Hematopoietic multipotent progenitor cell treated with erythropoietin and hydrocortisone succinate and interleukin-3 and kit ligand, for 6 days (in vitro differentiated cells): ENCODE data around the gene CALML3.
"Not testable (repeated sequence)": the region's sequence is repeated elsewhere in the genome, so short reads cannot be mapped to it uniquely, and the experiment has no call there.

Experiments
- DNase-seq: peaks from one replicate; pipeline ENCODE4 v3.0.0-alpha.2; 2015

CALML3 gene

DNA sequence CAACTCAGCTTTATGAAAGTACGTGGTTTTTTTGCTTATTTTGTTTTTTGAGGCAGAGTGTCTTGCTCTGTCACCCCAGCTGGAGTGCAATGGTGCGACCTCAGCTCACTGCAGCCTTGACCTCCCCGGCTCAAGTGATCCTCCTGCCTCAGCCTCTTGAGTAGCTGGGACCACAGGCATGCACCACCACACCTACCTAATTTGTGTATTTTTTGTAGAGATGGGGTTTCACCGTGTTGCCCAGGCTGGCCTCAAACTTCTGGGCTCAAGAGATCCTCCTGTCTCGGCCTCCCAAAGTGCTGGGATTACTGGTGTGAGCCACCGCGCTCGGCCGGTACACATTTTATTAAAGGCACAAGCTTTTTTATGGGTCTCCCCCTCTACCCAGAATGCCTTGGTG, 34.3 kb downstream of the CALML3 start:
- not testable (repeated sequence) for DNase-seq

DNA sequence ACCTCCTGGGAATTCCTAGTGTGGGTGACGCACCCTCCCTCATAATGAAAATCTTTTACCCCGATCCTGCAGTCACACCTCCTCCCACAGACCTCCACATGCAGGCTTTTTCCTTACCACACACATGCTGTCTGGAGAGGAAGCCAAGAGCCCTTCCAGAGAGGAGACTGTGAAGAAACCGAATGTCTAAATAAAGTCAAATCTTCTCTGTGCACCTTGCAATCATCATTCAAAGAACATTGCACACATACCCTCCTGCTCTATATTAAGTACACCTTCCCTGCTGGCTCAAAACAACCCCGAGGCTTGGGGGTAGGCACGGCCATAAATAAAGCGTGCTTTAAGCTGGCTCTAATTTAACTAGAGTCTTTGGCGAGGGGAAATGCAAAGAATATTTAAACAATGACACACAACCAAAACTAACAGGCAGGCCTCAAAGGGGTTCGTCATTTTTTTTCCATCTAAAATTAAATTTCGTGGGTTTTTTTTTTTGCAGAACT, 34.9 kb downstream of the CALML3 start:
- no peak for DNase-seq

DNA sequence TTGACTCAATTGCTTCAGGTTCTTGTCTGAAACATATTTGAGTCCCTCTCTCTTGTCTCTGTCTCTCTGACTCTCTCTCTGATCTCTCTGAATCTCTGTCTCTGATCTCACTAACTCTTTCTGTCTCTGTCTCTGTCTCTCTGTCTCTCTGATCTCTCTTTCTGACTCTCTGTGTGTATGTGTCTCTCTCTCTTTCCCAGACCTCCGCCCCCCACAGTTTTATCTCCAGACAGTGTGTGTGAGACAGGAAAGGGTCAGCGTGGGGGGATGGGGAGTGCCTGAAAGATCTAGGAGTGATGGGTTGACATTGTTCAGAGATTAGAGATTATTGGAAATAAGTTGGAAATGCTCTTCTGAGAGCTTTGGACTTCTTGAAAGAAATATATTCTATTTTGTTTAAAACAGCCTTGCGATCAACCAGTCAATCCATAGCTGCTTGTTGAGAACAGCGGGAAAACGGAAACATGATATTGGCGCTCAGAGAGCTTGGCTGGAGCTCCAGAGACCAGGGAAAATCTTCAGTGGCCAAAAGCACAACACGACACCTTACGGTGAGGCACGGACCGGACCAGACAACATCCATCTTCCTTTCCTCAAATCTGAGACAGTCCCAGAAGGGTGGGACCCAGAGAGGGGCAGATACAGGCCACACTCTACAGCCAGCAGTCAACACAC, 35.5 kb downstream of the CALML3 start:
- DNase-seq = no peak

DNA sequence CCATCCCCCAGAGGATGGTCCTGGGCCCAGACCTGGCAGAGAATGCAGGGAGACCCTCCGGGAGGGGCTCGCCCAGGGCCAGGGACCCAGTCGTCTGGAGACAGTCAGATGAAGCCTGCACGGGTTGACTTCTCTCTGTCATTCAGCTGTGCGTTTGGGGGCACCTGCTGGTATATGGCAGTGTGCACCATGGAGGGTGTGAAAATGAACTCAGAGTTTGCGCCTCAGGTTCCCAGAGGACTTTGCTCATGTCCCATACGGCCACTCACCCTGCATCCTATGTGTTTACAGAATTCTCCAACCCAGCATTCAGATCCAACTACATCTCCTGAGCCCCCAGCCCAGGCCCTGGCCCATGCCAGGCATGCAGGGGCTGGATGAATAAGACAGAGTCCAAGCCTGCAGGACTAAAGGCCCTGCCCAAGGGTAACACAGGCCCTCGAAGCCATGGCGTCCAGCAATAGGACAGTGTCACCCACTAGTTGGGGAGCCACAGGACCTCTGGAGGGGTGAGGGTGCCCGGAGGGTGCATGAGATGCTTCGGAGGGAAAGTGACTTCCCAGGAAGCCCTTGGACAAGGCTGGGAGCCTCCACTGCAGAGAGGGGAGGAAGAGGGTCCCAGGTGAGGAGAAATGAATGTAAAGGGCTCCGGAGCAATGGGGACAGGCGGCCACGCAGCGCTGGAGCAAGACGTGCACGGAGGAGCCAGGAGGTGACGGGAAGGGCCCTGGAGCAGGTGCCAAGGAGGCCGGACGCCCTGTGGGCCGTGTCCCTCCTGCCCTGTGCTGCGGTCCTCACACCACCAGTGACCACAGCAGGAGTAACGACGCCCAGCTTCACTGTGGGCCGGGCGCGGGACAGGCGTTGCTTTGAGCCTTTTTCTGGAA, 36.3 kb downstream of the CALML3 start:
- DNase-seq = no peak

DNA sequence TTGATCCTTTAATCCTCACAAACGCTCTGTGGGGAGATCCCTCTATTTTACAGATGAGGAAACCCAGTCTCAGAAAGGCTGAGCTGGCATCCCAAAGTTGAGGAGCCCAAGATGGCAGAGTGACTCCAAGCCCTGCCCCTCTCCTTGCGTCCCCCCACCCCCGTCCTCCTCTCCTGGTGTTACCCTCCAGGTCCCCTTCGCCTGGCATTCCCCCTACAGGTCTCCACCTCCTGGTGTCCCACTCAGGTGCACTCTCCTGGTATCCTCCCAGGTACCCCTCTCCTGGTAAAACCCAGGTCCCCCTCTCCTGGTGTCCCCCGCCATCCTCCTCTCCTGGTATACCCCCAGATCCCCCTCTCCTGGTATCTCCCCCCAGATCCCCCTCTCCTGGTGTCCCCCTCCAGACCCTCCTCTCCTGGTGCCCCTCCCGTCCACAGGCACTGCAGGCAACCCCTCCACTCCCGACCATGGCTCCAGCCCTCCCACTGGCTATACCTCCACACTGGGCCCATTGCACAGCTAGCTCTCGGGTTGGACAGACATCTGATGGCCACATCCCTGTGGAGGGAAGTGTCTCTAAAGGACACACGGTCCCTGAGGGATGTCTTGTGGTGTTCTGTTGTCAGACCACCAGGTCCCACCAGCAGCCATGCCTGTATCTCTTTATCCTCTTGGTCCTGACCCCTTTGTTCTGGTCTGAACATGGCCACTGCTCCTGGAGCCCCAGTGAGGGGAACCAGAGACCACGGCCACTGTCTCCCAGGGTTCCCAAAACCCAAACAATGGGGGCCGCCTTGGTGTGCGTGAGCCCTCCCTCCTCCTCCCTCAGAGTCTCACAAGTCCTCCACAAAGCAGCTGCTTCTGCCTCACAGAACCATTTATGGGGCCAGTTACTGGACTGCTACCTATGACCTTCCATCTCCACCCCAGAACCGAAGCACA, 37.2 kb downstream of the CALML3 start:
- DNase-seq = no peak

DNA sequence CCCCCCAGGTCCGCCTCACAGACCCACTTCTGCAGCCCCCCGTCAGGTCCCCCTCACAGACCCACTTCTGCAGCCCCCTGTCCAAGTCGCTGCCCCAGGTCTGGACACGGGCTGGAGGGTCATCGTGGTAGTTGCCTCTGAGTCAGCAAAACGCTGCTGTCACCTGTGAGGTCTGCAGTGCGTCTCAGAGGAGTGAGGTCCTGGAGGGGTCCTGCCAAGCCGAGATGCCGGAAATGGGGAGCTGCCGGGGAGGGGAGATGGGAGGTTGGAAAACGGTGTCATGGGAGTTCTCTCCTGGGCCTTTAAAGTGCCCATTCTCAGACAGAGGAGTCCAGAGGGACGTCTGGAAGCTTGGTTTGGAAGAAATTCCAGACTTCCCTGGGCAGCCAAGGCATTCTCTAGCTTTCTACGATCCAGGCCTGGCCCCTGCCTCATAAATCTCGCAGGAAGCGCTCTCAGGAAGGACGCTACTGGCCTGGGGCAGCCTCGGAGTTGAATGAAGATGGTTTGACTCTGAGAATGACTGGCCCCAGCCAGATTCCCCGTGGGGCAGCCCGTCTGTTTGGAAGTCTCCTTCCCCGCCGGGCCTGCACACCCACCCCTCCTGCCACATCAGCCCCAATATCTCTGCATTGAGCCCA, 38.7 kb downstream of the CALML3 start:
- DNase-seq = no peak

GRCh38 chr10:5563991-5564536, 39.3 kb downstream of the CALML3 start:
- peak; percentile 79 for DNase-seq

DNA sequence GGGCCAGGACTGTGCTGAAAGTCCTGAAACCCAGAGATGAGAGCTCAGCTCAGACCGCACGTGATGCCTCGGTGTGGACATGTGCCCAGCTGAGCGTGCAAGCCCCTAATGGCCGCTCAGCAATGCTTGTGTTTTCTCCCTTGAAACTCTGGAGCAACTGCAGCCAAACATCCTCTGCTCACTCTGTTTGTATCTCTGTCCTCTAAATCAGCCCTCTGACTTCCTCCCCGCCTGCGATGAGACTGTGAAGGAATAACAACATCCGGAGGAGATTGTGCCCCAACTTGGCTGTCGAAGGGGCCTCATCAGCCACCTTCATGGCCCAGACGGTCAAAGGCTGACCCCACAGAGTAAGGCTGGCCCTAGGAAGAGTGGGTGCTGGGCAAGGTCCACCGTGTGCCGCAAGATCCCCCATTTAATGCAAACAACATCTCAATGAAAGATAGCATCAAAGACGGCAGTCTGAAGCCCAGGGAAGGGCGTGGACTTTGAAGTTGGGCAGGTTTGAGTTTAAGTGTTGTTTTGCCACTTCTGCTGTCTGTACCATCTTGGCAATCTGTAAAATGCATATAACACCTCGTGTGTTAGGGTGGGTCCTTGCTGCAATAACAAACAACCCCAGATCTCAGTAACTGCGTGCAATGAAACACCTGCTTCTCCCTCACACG, 39.9 kb downstream of the CALML3 start:
- DNase-seq = no peak

GRCh38 chr10:5565205-5565545, 40.4 kb downstream of the CALML3 start:
- DNase-seq = no peak

- no peak for DNase-seq
These were observed 41.2 kb downstream of the CALML3 start for GRCh38 chr10:5565671-5566581.

DNA sequence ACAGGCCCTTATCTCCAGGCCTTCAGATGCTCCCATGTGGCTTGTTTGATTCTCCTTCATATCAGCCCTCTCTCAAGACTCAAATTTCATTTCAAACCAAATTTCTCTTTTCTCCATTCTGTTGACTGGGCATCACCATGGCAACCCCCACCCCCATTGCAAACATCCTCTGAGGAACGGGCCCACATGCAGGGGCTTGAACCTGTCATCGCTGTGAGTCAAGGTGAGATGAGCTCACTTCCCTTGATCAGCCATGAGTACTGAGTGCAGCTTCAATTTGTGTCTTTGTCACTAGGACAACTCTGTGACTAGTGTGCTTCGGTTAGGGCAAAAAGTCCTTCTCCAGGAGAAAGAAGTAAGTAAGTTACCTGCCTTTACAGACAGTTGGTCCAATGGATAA, 41.9 kb downstream of the CALML3 start:
- DNase-seq = peak; percentile 52

- DNase-seq = no peak
These were observed 42.7 kb downstream of the CALML3 start for GRCh38 chr10:5567477-5567876.

GRCh38 chr10:5568984-5569383, 44.2 kb downstream of the CALML3 start:
- no peak for DNase-seq

- no peak for DNase-seq
These were observed 44.8 kb downstream of the CALML3 start for GRCh38 chr10:5569568-5569967.

- no peak for DNase-seq
These were observed 45.4 kb downstream of the CALML3 start for GRCh38 chr10:5570007-5570655.

DNA sequence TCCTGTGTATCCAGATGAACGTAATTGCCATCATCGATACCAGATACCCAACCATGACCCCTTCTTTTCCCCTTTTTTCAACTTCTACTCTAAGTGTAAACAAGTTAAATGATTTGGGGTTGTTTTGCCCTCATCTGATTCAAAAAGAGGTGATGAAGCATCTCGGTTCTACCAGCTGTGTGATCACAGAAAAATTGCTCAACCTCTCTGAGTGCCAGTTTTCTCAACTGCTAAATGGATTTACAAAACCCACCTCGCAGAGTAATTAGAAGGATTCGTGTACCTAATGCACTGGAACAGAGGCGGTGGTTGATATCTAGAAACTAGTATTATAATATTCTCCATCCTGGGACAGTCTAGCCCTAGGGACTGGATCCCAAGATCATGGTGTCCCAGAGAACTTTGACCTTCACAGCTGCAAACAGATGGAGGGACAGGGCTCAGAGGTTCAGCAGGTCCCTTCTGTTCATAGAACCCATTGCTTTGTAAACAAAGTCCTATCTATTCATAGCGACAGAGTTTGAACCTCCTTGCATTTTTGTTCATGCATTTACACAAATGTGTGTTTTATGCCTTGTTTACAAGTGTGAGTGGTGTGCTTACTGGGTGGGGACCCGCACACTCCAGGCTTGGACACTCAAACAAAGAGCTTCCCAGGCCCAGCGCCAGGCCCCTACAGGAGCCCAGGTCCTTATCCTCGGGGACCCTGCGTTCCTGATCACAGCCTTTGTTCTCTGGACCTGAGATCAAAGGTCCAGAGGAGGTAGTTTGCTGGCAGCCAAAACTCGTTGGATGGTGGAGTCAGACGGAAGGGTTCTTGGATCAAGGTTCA, 46.4 kb downstream of the CALML3 start:
- no peak for DNase-seq

DNA sequence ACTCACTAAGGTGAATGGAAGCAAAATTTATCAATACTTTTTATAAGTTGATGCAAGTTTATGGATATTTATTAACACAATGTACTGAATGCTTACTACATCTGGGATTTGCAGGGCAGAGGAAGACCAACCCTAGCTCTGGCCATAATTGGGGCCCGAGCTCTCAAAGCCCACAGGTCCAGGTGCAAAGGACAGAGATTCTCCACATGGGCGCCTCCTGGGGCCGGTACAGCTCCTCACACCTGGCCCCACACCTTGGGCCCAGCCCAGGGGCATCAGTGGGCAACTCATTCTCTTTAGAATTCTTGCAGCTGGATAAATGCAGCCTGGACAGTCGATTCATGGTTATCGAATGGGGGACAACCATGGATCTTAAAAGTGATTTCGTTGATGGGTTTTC, 47.1 kb downstream of the CALML3 start:
- DNase-seq = no peak

- DNase-seq = no peak
These were observed 48.7 kb downstream of the CALML3 start for GRCh38 chr10:5573319-5573950.
